ENCODE data around the gene KCNIP3. TPM values are rescaled to one million over a fixed set of nuclear protein-coding genes. Genes with fewer than 3 reads are reported as not detected.
"Not testable (repeated sequence)": the region's sequence is repeated elsewhere in the genome, so short reads cannot be mapped to it uniquely, and the experiment has no call there.

Gene KCNIP3
- total RNA-seq, 1 donor from 2014 or later = 27.5 TPM

DNA sequence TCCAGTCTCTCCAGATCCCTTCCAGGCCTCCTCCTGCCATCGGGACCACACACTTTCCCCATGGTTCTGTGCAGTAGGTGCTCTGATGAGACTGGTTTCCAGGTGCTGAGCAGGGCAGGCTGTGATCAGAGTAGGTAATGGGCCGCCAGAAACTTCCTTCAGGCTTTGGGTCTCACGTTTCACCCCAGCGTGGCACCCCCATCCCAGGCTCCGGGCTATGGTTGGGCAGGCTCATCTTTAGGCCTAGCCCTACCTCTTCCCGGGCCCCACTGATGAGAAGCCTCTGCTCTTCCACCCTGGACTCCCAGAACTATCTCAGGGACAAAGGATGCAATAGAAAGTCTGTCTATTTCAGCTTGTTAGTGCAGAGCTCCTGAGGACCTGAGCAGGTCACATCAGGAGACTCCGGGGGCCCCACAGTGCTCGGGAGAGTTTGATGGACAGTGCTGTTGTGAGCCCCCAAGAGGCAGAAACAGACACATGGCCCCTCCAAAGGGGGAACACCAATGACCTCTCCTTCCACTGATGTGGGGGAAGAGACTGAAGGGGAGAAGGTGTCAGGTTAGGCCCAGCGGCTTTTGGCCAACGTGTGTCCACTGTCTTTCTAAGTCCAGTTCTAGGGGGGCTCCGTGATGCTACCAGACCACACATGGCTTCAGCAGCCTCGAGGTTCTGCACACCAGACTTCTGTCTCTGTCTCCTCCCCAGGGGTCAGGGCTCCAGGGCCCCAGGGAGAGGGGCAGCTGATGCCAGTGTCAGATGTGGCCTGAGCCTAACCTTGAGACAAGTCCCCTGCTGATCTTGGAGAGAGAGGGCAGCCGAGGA lies 28.7 kb upstream of the KCNIP3 start:
- DNase-seq (ENCODE audit: extremely low spot score in 2 of 2) = peak in 1 of 2 donors; percentile 77
- no peak for TF ChIP-seq POLR2A (IDR thresholded peaks at IDR 0.05)
- no peak for TF ChIP-seq POLR2AphosphoS5 (IDR thresholded peaks at IDR 0.05; ENCODE audit: insufficient read depth in 1 of 2, low read depth in 1 of 2)
- TF ChIP-seq, protein P1, sequence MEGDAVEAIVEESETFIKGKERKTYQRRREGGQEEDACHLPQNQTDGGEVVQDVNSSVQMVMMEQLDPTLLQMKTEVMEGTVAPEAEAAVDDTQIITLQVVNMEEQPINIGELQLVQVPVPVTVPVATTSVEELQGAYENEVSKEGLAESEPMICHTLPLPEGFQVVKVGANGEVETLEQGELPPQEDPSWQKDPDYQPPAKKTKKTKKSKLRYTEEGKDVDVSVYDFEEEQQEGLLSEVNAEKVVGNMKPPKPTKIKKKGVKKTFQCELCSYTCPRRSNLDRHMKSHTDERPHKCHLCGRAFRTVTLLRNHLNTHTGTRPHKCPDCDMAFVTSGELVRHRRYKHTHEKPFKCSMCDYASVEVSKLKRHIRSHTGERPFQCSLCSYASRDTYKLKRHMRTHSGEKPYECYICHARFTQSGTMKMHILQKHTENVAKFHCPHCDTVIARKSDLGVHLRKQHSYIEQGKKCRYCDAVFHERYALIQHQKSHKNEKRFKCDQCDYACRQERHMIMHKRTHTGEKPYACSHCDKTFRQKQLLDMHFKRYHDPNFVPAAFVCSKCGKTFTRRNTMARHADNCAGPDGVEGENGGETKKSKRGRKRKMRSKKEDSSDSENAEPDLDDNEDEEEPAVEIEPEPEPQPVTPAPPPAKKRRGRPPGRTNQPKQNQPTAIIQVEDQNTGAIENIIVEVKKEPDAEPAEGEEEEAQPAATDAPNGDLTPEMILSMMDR (IDR thresholded peaks at IDR 0.05) = no peak

DNA sequence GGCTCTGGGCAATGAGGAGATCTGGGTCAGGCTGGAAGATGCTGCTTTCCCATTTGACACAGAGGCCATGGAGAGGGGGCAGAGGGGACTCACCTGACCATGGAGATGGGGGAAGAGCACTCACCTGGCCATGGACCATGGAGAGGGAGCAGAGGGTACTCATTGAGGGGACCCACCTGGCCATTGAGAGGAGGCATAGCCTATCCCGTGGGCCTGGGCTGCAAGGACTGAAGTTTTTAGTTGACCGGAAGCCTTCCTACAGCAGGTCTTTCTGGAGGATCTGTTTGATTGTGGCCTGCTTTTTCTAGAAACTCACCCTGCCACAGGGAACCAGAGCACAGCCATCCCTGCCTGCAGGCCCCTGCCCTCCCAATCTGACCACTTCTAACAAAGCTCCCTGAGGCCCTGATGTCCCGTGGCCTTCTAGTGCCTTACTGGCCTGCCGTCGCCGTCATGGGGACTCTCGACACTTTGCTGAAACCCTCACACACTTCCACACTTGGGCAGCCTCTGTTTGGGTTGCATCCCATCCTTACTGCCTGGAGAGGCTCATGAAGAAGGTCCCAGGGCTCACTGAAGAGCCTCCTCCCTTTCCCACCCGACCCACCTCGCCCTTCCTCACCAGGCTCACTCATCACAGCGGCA lies 28.0 kb upstream of the KCNIP3 start:
- DNase-seq (ENCODE audit: extremely low spot score in 2 of 2) = no peak
- TF ChIP-seq POLR2AphosphoS5 (IDR thresholded peaks at IDR 0.05; ENCODE audit: insufficient read depth in 1 of 2, low read depth in 1 of 2) (no peak), POLR2A (IDR thresholded peaks at IDR 0.05) (no peak)
- TF ChIP-seq, protein P1 (IDR thresholded peaks at IDR 0.05) = no peak
- Histone ChIP-seq H3K27me3 (no peaks in the 10 kb centered on the region), H3K27ac (no peak overlapping the region), H3K9me3 (no peaks in the 10 kb centered on the region), H3K4me3 (no peak overlapping the region), H3K4me1 (peaks cover 5% of the 10 kb centered on the region), H3K36me3 (no peaks in the 10 kb centered on the region)
- intact Hi-C loops (cut with DNase I) = no loop called here

More for the DNA sequence above, 28.7 kb upstream of the KCNIP3 start:
- intact Hi-C loops (cut with DNase I) = no loop called here
- Histone ChIP-seq H3K36me3 (no peaks in the 10 kb centered on the region), H3K27ac (no peak overlapping the region), H3K9me3 (no peaks in the 10 kb centered on the region), H3K27me3 (no peaks in the 10 kb centered on the region), H3K4me1 (no peaks in the 10 kb centered on the region), H3K4me3 (no peak overlapping the region)

DNA sequence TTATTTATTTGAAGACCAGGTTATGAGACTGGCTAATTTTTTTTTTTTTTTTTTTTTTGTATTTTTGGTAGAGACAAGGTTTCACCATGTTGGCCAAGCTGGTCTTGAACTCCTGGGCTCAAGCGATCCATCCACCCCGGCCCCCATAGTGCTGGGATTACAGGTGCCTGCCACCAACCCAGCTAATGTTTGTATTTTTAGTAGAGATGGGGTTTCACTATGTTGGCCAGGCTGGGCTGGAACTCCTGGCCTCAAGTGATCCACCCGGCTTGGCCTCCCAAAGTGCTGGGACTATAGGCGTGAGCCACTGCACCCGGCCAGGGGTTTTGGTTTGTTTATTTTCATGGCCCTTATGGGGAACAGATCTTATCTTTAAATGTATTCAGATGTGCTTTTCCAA lies 27.4 kb upstream of the KCNIP3 start:
- intact Hi-C loops (cut with DNase I); DNase-seq (ENCODE audit: extremely low spot score in 2 of 2); H3K9me3 ChIP-seq; H3K27ac ChIP-seq; H3K27me3 ChIP-seq; H3K36me3 ChIP-seq; H3K4me3 ChIP-seq; H3K4me1 ChIP-seq: not testable (repeated sequence)

DNA sequence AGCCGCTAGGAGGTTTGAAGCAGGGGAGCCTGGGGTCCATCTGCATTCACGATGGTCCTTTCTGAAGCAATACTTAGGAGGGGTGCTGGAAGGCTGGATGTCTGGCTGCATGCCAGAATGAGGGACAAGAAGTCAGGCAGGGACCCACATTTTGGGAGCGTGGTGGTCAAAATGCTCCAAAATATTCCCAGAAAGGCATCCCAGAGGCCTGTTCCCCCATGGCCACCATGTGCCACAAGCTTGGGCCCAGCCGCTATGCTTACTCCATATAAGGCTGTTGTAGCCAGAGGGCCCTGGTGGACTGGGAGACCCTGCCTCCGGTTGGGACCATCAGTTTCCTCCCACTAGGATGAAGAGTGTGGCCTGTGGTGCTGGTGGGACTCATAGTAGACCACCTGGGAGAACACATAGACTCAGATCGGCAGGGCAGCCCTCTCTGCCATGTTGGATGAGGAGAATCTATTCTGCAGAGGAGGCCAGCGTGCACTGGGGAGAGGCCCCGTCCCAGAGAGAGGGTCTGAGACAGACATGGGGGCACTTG lies 26.5 kb upstream of the KCNIP3 start:
- Histone ChIP-seq H3K4me3 (no peak overlapping the region), H3K9me3 (no peaks in the 10 kb centered on the region), H3K4me1 (peaks cover 5% of the 10 kb centered on the region), H3K27ac (no peak overlapping the region), H3K27me3 (no peaks in the 10 kb centered on the region), H3K36me3 (no peaks in the 10 kb centered on the region)
- no peak for DNase-seq (ENCODE audit: extremely low spot score in 2 of 2)
- TF ChIP-seq, protein P1 (IDR thresholded peaks at IDR 0.05) = no peak
- TF ChIP-seq POLR2A (IDR thresholded peaks at IDR 0.05) (no peak), POLR2AphosphoS5 (IDR thresholded peaks at IDR 0.05; ENCODE audit: insufficient read depth in 1 of 2, low read depth in 1 of 2) (no peak)
- intact Hi-C loops (cut with DNase I) = no loop called here

DNA sequence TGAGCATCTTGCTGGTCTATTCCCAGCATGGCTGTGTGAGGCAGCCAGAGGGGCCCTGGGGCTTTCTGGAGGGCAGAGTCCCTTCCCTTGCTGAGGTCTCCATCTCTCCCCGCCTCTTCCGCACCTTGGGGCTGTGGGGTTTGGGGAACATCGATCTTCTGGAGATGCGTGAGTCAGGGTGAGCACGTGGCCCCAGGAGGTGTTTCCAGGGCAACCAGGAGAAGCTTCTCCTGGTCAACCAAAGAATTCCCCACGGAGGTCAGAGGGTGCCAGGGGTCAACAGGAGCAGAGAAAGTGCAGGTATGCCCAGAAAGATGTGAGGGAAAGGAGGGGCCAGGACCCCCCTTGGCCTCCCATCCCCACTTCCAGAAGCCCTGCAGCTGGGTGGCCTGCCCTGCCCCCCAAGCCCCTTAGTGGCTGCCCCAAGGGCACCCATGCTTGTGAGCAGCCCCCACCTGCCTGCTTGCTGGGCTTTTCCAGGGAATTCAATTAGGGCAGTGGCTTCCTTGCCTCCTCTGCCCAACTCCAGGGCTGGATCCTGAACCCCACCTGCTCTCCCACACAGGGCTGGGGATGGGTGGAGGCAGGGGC lies 25.7 kb upstream of the KCNIP3 start:
- H3K4me1 ChIP-seq = peaks cover 12% of the 10 kb centered on the region
- intact Hi-C loops (cut with DNase I) = no loop called here
- TF ChIP-seq POLR2AphosphoS5 (IDR thresholded peaks at IDR 0.05; ENCODE audit: insufficient read depth in 1 of 2, low read depth in 1 of 2) (no peak), POLR2A (IDR thresholded peaks at IDR 0.05) (no peak)
- H3K27me3 ChIP-seq = no peaks in the 10 kb centered on the region
- no peaks in the 10 kb centered on the region for H3K9me3 ChIP-seq
- no peaks in the 10 kb centered on the region for H3K36me3 ChIP-seq
- DNase-seq (ENCODE audit: extremely low spot score in 2 of 2) = no peak
- H3K27ac ChIP-seq = no peak overlapping the region
- no peak overlapping the region for H3K4me3 ChIP-seq

Measured in vagina (tissue), 2 donors.